ENCODE results near the gene PALD1.

Gene PALD1

GRCh38 chr10:70555371-70555770 is 76.8 kb downstream of the PALD1 start:
- in situ Hi-C loops (cut with HindIII; ENCODE audit: low sequenced_read_pairs) = no loop called here
- H3K4me3 ChIP-seq (ENCODE audit: low read depth, low read length) = no peak overlapping the region
- TF ChIP-seq, protein P1, sequence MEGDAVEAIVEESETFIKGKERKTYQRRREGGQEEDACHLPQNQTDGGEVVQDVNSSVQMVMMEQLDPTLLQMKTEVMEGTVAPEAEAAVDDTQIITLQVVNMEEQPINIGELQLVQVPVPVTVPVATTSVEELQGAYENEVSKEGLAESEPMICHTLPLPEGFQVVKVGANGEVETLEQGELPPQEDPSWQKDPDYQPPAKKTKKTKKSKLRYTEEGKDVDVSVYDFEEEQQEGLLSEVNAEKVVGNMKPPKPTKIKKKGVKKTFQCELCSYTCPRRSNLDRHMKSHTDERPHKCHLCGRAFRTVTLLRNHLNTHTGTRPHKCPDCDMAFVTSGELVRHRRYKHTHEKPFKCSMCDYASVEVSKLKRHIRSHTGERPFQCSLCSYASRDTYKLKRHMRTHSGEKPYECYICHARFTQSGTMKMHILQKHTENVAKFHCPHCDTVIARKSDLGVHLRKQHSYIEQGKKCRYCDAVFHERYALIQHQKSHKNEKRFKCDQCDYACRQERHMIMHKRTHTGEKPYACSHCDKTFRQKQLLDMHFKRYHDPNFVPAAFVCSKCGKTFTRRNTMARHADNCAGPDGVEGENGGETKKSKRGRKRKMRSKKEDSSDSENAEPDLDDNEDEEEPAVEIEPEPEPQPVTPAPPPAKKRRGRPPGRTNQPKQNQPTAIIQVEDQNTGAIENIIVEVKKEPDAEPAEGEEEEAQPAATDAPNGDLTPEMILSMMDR (IDR thresholded peaks at IDR 0.05; ENCODE audit: low read depth, low read length, missing control alignments) = no peak
- DNase-seq (ENCODE audit: low read depth) = no peak

DNA sequence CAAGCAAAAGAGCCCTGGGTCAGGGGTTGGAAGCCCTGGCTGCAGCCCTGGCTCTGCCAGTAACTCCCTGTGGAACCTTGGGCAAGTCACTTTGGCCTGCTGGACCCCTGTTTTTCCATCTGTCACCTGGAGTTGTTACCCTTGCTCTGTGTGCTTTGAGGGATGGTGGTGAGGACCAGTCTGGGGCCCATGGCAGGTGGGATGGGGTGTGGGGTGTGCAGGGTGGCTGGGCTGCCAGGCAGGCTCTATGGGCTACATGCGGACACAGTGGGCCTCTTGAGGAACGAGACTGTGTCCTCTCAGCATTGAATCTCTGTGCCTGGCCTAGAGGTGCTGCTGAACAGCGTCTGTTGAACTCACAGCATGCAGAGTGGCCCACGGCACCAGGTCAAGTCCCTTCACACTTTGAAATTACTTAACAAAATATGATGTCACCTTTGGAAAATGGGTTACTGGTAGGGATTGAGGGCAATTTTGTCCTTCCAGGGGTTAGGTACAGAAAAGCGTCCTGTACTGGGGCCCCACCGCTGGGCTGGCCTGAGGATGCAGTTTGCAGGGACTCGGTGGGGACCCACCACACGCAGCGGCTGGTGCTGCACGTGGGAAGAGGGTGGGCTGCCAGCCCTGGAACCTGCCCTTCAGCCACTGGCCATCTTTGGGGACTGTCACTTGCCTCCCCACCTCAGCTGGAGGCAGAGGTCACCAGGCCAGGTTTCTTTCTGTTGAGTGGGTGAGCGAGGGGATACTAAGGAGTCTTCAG is 78.7 kb downstream of the PALD1 start:
- TF ChIP-seq, protein P1 (IDR thresholded peaks at IDR 0.05; ENCODE audit: low read depth, low read length, missing control alignments) = no peak
- DNase-seq (ENCODE audit: low read depth) = no peak
- H3K4me3 ChIP-seq (ENCODE audit: low read depth, low read length) = no peak overlapping the region
- in situ Hi-C loops (cut with HindIII; ENCODE audit: low sequenced_read_pairs) = no loop called here

- no peak for DNase-seq (ENCODE audit: low read depth)
- in situ Hi-C loops (cut with HindIII; ENCODE audit: low sequenced_read_pairs) = no loop called here
- TF ChIP-seq, protein P1 (IDR thresholded peaks at IDR 0.05; ENCODE audit: low read depth, low read length, missing control alignments) = no peak
- H3K4me3 ChIP-seq (ENCODE audit: low read depth, low read length) = no peak overlapping the region
These were observed 79.3 kb downstream of the PALD1 start for GRCh38 chr10:70557876-70558275.

DNA sequence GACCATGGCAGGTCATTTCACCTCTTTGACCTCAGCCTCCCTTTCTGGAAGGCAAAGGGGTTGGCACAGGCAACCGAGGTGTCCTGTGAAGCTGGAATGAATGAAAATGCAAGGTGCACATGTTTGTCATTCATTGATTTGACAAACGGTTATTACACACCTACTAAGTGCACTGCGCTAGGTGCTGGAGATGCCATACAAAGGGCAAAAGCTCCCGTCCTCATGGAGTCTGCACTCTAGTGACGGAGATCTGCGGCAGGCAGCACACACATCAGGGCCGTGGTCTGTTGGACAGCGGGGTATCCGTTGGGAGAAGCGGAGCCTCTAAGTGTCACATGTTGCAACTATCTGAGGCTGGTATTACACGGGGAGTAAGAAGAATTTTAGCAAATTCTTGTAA is 79.7 kb downstream of the PALD1 start:
- no peak overlapping the region for H3K4me3 ChIP-seq (ENCODE audit: low read depth, low read length)
- in situ Hi-C loops (cut with HindIII; ENCODE audit: low sequenced_read_pairs) = no loop called here
- TF ChIP-seq, protein P1 (IDR thresholded peaks at IDR 0.05; ENCODE audit: low read depth, low read length, missing control alignments) = no peak
- DNase-seq (ENCODE audit: low read depth) = no peak

- DNase-seq (ENCODE audit: low read depth) = no peak
- H3K4me3 ChIP-seq (ENCODE audit: low read depth, low read length) = no peak overlapping the region
- TF ChIP-seq, protein P1 (IDR thresholded peaks at IDR 0.05; ENCODE audit: low read depth, low read length, missing control alignments) = peak; percentile 39
- in situ Hi-C loops (cut with HindIII; ENCODE audit: low sequenced_read_pairs) = no loop called here
These were observed 80.6 kb downstream of the PALD1 start for GRCh38 chr10:70558871-70559810.

DNA sequence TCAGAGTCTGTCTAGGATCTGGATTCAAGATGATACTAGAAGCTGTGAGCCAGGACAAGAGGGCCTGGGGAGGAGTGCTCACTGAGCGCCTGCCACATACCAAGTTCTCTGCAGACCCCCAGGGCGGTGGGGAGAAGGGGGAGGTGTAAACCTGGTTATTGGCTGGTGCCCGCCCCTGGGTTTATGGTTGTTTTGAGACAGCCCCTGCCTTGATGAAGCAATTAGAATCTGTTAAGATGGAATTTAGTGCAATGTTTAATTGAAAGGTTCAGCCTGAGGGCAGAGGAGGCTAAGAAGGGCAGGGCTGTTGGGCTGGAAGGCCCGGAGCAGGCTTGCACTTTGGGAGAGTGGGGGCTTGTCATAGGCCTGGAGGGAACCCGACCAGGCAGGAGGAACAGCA is 81.3 kb downstream of the PALD1 start:
- TF ChIP-seq, protein P1 (IDR thresholded peaks at IDR 0.05; ENCODE audit: low read depth, low read length, missing control alignments) = no peak
- no peak for DNase-seq (ENCODE audit: low read depth)
- H3K4me3 ChIP-seq (ENCODE audit: low read depth, low read length) = no peak overlapping the region

More for the DNA sequence above, 81.3 kb downstream of the PALD1 start:
- in situ Hi-C loops (cut with HindIII; ENCODE audit: low sequenced_read_pairs) = no loop called here

Data from astrocyte of the cerebellum (primary cell).